ENCODE data around the gene LCN12. TPM values are rescaled to one million over a fixed set of nuclear protein-coding genes. Genes with fewer than 3 reads are reported as not detected.

Gene LCN12
- total RNA-seq, 1 donor from 2014 or later, result not detected

DNA sequence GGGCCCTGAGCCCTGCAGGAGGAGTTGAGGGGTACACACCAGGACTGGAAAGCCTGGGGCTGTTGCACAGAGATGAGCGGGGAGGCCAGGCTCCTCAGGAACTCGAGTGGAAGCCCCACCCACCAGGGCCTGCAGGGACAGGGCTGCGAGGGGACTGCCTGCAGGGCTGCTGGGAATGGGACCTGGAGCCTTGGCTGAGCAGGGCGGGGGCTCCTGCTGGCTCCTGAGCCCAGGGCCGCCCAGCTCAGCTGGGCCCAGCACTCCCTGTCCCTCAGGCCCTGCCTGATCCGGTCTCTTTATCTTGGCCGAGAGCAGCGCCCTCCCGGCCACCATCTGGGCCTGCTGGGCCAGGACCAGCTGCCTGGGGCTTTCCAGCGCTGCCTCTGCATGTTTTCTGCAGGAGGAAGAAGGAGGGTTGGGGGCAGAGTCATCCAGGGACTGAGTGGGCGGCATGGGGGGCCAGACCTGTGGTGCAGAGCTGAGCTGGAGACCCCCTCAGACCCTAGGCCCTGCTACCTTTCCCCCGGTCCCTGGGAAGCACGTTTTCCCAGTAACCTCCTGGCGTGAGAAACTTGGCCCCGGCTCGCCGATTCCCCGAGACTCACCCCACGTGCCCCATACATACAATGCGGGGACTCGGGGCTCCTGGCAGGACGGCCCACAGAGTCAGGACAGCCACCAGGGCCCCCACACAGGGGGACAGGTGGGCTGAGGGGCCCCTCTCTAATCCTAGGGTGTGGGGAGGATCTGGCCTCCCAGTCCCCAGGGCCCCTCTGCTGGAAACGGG, 9.4 kb downstream of the LCN12 start:
- no peaks in the 10 kb centered on the region for H3K9me3 ChIP-seq (ENCODE audit: insufficient read depth, low read depth, low read length)
- Mint-ChIP-seq H3K27me3 (ENCODE audit: low read depth, unreplicated experiment) (peaks cover 12% of the 10 kb centered on the region), H3K4me1 (ENCODE audit: low read depth, unreplicated experiment) (peaks cover 5% of the 10 kb centered on the region), H3K27ac (ENCODE audit: unreplicated experiment) (no peak overlapping the region), H3K36me3 (ENCODE audit: low read depth, unreplicated experiment) (no peaks in the 10 kb centered on the region), H3K4me3 (ENCODE audit: unreplicated experiment) (no peak overlapping the region), H3K9me3 (ENCODE audit: unreplicated experiment) (no peaks in the 10 kb centered on the region)
- H3K4me3 ChIP-seq (ENCODE audit: insufficient read depth, low read depth, low read length), result no peak overlapping the region
- H3K27ac ChIP-seq (ENCODE audit: low read depth, low read length), result no peak overlapping the region
- H2AFZ ChIP-seq (ENCODE audit: low read depth, low read length), result no peak overlapping the region
- TF ChIP-seq, protein P1, sequence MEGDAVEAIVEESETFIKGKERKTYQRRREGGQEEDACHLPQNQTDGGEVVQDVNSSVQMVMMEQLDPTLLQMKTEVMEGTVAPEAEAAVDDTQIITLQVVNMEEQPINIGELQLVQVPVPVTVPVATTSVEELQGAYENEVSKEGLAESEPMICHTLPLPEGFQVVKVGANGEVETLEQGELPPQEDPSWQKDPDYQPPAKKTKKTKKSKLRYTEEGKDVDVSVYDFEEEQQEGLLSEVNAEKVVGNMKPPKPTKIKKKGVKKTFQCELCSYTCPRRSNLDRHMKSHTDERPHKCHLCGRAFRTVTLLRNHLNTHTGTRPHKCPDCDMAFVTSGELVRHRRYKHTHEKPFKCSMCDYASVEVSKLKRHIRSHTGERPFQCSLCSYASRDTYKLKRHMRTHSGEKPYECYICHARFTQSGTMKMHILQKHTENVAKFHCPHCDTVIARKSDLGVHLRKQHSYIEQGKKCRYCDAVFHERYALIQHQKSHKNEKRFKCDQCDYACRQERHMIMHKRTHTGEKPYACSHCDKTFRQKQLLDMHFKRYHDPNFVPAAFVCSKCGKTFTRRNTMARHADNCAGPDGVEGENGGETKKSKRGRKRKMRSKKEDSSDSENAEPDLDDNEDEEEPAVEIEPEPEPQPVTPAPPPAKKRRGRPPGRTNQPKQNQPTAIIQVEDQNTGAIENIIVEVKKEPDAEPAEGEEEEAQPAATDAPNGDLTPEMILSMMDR (IDR thresholded peaks at IDR 0.05; ENCODE audit: insufficient read depth, low read depth, low read length), result no peak
- no peak for TF ChIP-seq EZH2 (IDR thresholded peaks at IDR 0.05; ENCODE audit: insufficient read depth, low read length)
- no peak overlapping the region for H3K4me2 ChIP-seq (ENCODE audit: low read length)
- H3K9ac ChIP-seq (ENCODE audit: low read length), result no peak overlapping the region
- no peaks in the 10 kb centered on the region for H3K79me2 ChIP-seq (ENCODE audit: insufficient read depth, low read length)
- FAIRE-seq (no peak), DNase-seq (ENCODE audit: low read depth) (no peak)
- no peaks in the 10 kb centered on the region for H3K36me3 ChIP-seq (ENCODE audit: insufficient read depth, low read length)
- no peaks in the 10 kb centered on the region for H4K20me1 ChIP-seq (ENCODE audit: insufficient read depth, low read length)
- no peaks in the 10 kb centered on the region for H3K27me3 ChIP-seq (ENCODE audit: insufficient read depth, low read length)
- H3K4me1 ChIP-seq (ENCODE audit: insufficient read depth, low read length), result peaks cover 4% of the 10 kb centered on the region

DNA sequence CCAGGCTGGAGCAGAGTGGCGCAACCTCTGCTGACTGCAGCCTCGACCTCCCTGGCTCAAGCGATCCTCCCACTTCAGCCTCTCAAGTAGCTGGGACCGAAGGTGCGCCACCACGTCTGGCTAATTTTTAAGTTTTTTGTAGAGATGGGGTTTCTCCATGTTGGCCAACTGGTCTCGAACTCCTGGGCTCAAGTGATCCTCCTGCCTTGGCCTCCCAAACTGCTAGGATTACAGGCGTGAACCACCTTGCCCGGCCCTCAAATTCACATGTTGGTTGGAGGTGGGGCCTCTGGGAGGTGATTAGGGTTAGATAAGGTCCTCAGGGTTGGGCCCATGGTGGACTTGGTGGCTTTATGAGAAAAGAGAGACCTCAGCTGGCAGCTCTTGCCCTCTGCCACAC, 10.1 kb downstream of the LCN12 start:
- Histone ChIP-seq H3K4me3 (ENCODE audit: insufficient read depth, low read depth, low read length) (no peak overlapping the region), H3K9me3 (ENCODE audit: insufficient read depth, low read depth, low read length) (no peaks in the 10 kb centered on the region), H3K27me3 (ENCODE audit: insufficient read depth, low read length) (no peaks in the 10 kb centered on the region), H2AFZ (ENCODE audit: low read depth, low read length) (no peak overlapping the region), H3K4me1 (ENCODE audit: insufficient read depth, low read length) (peaks cover 4% of the 10 kb centered on the region), H3K79me2 (ENCODE audit: insufficient read depth, low read length) (no peaks in the 10 kb centered on the region), H3K36me3 (ENCODE audit: insufficient read depth, low read length) (no peaks in the 10 kb centered on the region), H4K20me1 (ENCODE audit: insufficient read depth, low read length) (no peaks in the 10 kb centered on the region), H3K4me2 (ENCODE audit: low read length) (no peak overlapping the region), H3K9ac (ENCODE audit: low read length) (no peak overlapping the region), H3K27ac (ENCODE audit: low read depth, low read length) (no peak overlapping the region)
- no peaks in the 10 kb centered on the region for H3K9me3 Mint-ChIP-seq (ENCODE audit: unreplicated experiment)
- no peaks in the 10 kb centered on the region for H3K36me3 Mint-ChIP-seq (ENCODE audit: low read depth, unreplicated experiment)
- no peak overlapping the region for H3K27ac Mint-ChIP-seq (ENCODE audit: unreplicated experiment)
- TF ChIP-seq, protein P1 (IDR thresholded peaks at IDR 0.05; ENCODE audit: insufficient read depth, low read depth, low read length), result no peak
- TF ChIP-seq EZH2 (IDR thresholded peaks at IDR 0.05; ENCODE audit: insufficient read depth, low read length), result no peak
- FAIRE-seq (no peak), DNase-seq (ENCODE audit: low read depth) (no peak)
- H3K4me3 Mint-ChIP-seq (ENCODE audit: unreplicated experiment), result no peak overlapping the region
- peaks cover 5% of the 10 kb centered on the region for H3K4me1 Mint-ChIP-seq (ENCODE audit: low read depth, unreplicated experiment)
- peaks cover 12% of the 10 kb centered on the region for H3K27me3 Mint-ChIP-seq (ENCODE audit: low read depth, unreplicated experiment)

DNA sequence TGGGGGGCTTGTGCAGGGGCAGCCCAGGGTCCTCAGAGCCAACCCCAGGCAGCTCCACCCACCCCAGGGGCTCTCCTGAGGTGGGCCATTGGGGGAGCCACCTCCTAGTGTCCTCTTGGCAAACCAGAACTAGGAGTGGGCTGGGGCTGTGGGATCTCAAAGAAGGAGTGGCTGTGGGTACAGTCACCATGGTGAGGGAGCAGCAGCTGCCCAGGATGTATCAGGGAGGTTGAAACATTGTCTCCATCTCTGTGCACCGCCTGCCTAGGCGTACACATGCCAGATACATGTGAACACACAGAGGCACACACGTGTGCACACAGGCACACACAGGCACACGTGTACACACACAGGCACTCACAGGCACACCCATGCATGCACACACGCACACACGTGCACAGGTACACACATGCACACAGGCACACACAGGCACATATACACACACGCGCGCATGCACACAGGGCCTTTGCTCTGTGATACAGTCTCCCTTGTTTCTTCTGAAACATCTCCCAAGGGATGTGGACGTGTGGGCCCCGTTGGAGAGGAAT, 10.7 kb downstream of the LCN12 start:
- H3K9me3 ChIP-seq (ENCODE audit: insufficient read depth, low read depth, low read length), result no peaks in the 10 kb centered on the region
- no peak for TF ChIP-seq EZH2 (IDR thresholded peaks at IDR 0.05; ENCODE audit: insufficient read depth, low read length)
- TF ChIP-seq, protein P1 (IDR thresholded peaks at IDR 0.05; ENCODE audit: insufficient read depth, low read depth, low read length), result no peak
- H3K36me3 Mint-ChIP-seq (ENCODE audit: low read depth, unreplicated experiment), result no peaks in the 10 kb centered on the region
- H3K4me1 ChIP-seq (ENCODE audit: insufficient read depth, low read length), result peaks cover 4% of the 10 kb centered on the region
- FAIRE-seq, result no peak
- H3K27ac ChIP-seq (ENCODE audit: low read depth, low read length), result no peak overlapping the region
- no peaks in the 10 kb centered on the region for H3K36me3 ChIP-seq (ENCODE audit: insufficient read depth, low read length)
- H3K27me3 ChIP-seq (ENCODE audit: insufficient read depth, low read length), result no peaks in the 10 kb centered on the region
- H3K79me2 ChIP-seq (ENCODE audit: insufficient read depth, low read length), result no peaks in the 10 kb centered on the region
- no peak overlapping the region for H3K4me3 ChIP-seq (ENCODE audit: insufficient read depth, low read depth, low read length)
- no peak overlapping the region for H3K4me2 ChIP-seq (ENCODE audit: low read length)
- peaks cover 12% of the 10 kb centered on the region for H3K27me3 Mint-ChIP-seq (ENCODE audit: low read depth, unreplicated experiment)
- H3K27ac Mint-ChIP-seq (ENCODE audit: unreplicated experiment), result no peak overlapping the region
- no peak overlapping the region for H3K9ac ChIP-seq (ENCODE audit: low read length)
- H2AFZ ChIP-seq (ENCODE audit: low read depth, low read length), result no peak overlapping the region
- H3K9me3 Mint-ChIP-seq (ENCODE audit: unreplicated experiment), result no peaks in the 10 kb centered on the region
- DNase-seq (ENCODE audit: low read depth), result no peak
- H4K20me1 ChIP-seq (ENCODE audit: insufficient read depth, low read length), result no peaks in the 10 kb centered on the region
- peaks cover 5% of the 10 kb centered on the region for H3K4me1 Mint-ChIP-seq (ENCODE audit: low read depth, unreplicated experiment)
- no peak overlapping the region for H3K4me3 Mint-ChIP-seq (ENCODE audit: unreplicated experiment)

Data from astrocyte (in vitro differentiated cells and primary cell).